Vagina (tissue), 2 donors: ENCODE data around the gene IQSEC2. TPM values are rescaled to one million over a fixed set of nuclear protein-coding genes. Genes with fewer than 3 reads are reported as not detected.

Experiments
- DNase-seq, 2 donors: peaks; one replicate each; pipeline ENCODE4 v3.0.0-alpha.2; 2017; ENCODE audit errors: extremely low spot score in 2 of 2
- H3K27ac ChIP-seq: fragments of 200-600 bp; sonication (generic); one replicate; pipeline ENCODE4 v1.5.1; 2019
- H3K27me3 ChIP-seq: fragments of 200-600 bp; sonication (generic); one replicate; pipeline ENCODE4 v1.5.1; 2019
- H3K36me3 ChIP-seq, 2 donors: fragments of 200-600 bp; sonication (generic); one replicate each; pipeline ENCODE4 v1.5.1; 2017 to 2019
- H3K4me1 ChIP-seq: fragments of 200-600 bp; sonication (generic); one replicate; pipeline ENCODE4 v1.5.1; 2019
- H3K4me3 ChIP-seq, 2 donors: fragments of 200-600 bp; sonication (generic); 1 replicate in 1 of 2; 2 replicates in 1 of 2; pipeline ENCODE4 v1.5.1; 2016 to 2019
- H3K9me3 ChIP-seq: fragments of 200-600 bp; sonication (generic); one replicate; pipeline ENCODE4 v1.5.1; 2019
- CTCF ChIP-seq, 3 experiments: fragments of 450-650 bp in 2 of 3; fragments of 200-600 bp in 1 of 3; sonication (generic) in 1 of 3; IDR thresholded peaks; one replicate each; pipeline ENCODE4 v1.5.1; 2017 to 2019; ENCODE audit warnings: antibody characterized with exemption in 3 of 3, mild to moderate bottlenecking in 2 of 3, moderate library complexity in 2 of 3
- POLR2A ChIP-seq, 2 donors: fragments of 450-650 bp; IDR thresholded peaks; one replicate each; pipeline ENCODE4 v1.6.1; 2017; ENCODE audit warnings: antibody characterized with exemption in 2 of 2, mild to moderate bottlenecking in 2 of 2, moderate library complexity in 2 of 2
- POLR2AphosphoS5 ChIP-seq, 2 donors: sonication (generic); formaldehyde crosslinking; IDR thresholded peaks; one replicate each; pipeline ENCODE4 v1.9.0; 2017; ENCODE audit warnings: antibody characterized with exemption in 2 of 2, mild to moderate bottlenecking in 2 of 2, low read depth in 1 of 2; ENCODE audit not compliant: insufficient read depth in 1 of 2
- intact Hi-C: fragments of 100-400 bp; cut with DNase I; formaldehyde crosslinking; loops from one replicate; pipeline ENCODE4 v1.15.1; 2023
- total RNA-seq: library from RNA; depleted of rRNA; stranded (reverse); fragments of >200 nt; gene quantifications from one replicate; pipeline ENCODE4 v1.2.3, GENCODE V29; 2016

Gene IQSEC2
- total RNA-seq, 1 donor from 2014 or later = 22.8 TPM

GRCh38 chrX:53256446-53257041 is 24.8 kb downstream of the IQSEC2 start:
- no peak overlapping the region for H3K27ac ChIP-seq
- TF ChIP-seq POLR2AphosphoS5 (IDR thresholded peaks at IDR 0.05; ENCODE audit: insufficient read depth in 1 of 2, low read depth in 1 of 2) = no peak
- H3K27me3 ChIP-seq = no peaks in the 10 kb centered on the region
- no peak overlapping the region for H3K4me3 ChIP-seq
- DNase-seq = no peak
- H3K9me3 ChIP-seq = no peaks in the 10 kb centered on the region
- no peaks in the 10 kb centered on the region for H3K36me3 ChIP-seq
- no peaks in the 10 kb centered on the region for H3K4me1 ChIP-seq
- intact Hi-C loops = no loop called here

- no peak overlapping the region for H3K4me3 ChIP-seq
- DNase-seq = no peak
- H3K27me3 ChIP-seq = no peaks in the 10 kb centered on the region
- TF ChIP-seq POLR2A (IDR thresholded peaks at IDR 0.05) (no peak), POLR2AphosphoS5 (IDR thresholded peaks at IDR 0.05; ENCODE audit: insufficient read depth in 1 of 2, low read depth in 1 of 2) (no peak), CTCF (IDR thresholded peaks at IDR 0.05) (no peak)
- intact Hi-C loops = no loop called here
- H3K27ac ChIP-seq = no peak overlapping the region
- no peaks in the 10 kb centered on the region for H3K4me1 ChIP-seq
- H3K9me3 ChIP-seq = no peaks in the 10 kb centered on the region
- H3K36me3 ChIP-seq = no peaks in the 10 kb centered on the region
Measured at GRCh38 chrX:53255738-53256191, 25.6 kb downstream of the IQSEC2 start.

DNA sequence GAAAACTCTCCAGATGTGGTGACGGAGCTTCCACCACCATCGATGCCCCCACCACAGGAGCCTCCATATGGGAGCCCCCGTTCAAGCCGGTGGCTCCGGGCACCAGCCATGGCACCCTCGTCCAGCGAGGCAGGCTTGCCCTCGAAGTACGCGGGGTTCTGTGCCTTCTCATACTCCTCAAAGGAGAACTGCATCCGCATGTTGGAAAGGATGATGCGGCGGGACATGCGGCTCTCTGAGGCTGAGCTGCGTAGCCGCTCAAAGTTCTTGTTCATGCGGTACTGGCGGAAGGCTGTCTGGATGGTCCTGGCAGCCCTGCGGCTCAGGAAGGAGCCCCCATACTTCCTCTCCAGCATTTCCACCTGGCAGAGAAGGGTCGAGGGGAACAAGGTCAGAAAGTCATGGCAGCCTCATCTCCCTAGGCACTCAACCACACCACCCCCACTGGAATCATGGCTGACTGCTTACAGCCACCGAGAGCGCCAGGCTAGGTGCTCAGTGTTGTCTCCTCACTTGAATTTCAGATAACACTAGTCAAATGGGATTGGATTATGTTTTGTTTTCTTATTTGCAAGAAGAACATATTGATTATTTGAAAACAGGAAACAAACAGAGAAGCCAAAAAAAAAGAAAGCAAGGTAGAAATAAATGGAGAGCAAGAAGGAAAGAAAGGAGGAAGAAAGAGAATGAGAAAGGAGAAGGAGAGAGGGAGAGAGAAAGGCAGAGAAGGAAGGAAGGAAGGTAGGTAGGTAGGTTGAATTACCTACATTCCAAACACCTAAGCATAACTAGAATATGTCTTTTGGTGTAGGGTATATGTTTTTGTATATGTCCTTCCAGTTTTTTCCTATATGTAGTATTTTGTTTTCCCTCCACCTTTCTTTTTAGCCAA is 26.6 kb downstream of the IQSEC2 start:
- no peaks in the 10 kb centered on the region for H3K4me1 ChIP-seq
- H3K9me3 ChIP-seq = no peaks in the 10 kb centered on the region
- TF ChIP-seq CTCF (IDR thresholded peaks at IDR 0.05) (no peak), POLR2A (IDR thresholded peaks at IDR 0.05) (no peak), POLR2AphosphoS5 (IDR thresholded peaks at IDR 0.05; ENCODE audit: insufficient read depth in 1 of 2, low read depth in 1 of 2) (no peak)
- intact Hi-C loops = no loop called here
- H3K27me3 ChIP-seq = no peaks in the 10 kb centered on the region
- no peak for DNase-seq
- no peaks in the 10 kb centered on the region for H3K36me3 ChIP-seq
- no peak overlapping the region for H3K4me3 ChIP-seq
- no peak overlapping the region for H3K27ac ChIP-seq

GRCh38 chrX:53253293-53254020 is 27.9 kb downstream of the IQSEC2 start:
- Histone ChIP-seq H3K4me1 (no peaks in the 10 kb centered on the region), H3K9me3 (no peaks in the 10 kb centered on the region), H3K27ac (no peak overlapping the region), H3K27me3 (no peaks in the 10 kb centered on the region), H3K36me3 (peaks cover 0 to 2% of the 10 kb centered on the region in 2 donors), H3K4me3 (no peak overlapping the region)
- TF ChIP-seq POLR2A (IDR thresholded peaks at IDR 0.05) = no peak
- no peak for TF ChIP-seq CTCF (IDR thresholded peaks at IDR 0.05)
- no peak for TF ChIP-seq POLR2AphosphoS5 (IDR thresholded peaks at IDR 0.05; ENCODE audit: insufficient read depth in 1 of 2, low read depth in 1 of 2)
- intact Hi-C loops = no loop called here
- DNase-seq = no peak

- DNase-seq = no peak
- no peaks in the 10 kb centered on the region for H3K9me3 ChIP-seq
- no peak for TF ChIP-seq CTCF (IDR thresholded peaks at IDR 0.05)
- TF ChIP-seq POLR2AphosphoS5 (IDR thresholded peaks at IDR 0.05; ENCODE audit: insufficient read depth in 1 of 2, low read depth in 1 of 2) = no peak
- TF ChIP-seq POLR2A (IDR thresholded peaks at IDR 0.05) = no peak
- H3K27ac ChIP-seq = no peak overlapping the region
- no peak overlapping the region for H3K4me3 ChIP-seq
- H3K4me1 ChIP-seq = no peaks in the 10 kb centered on the region
- intact Hi-C loops = no loop called here
- no peaks in the 10 kb centered on the region for H3K27me3 ChIP-seq
- H3K36me3 ChIP-seq = peaks cover 0 to 9% of the 10 kb centered on the region in 2 donors
Measured at GRCh38 chrX:53251307-53251706, 30.1 kb downstream of the IQSEC2 start.
